HG02642 (cell line): ENCODE results near the gene SUPT5H.

Source experiments
- ATAC-seq: cut with Tn5 transposase; IDR thresholded peaks from one replicate; pipeline ENCODE4 v1.9.1; 2021; ENCODE audit warnings: mild to moderate bottlenecking; ENCODE audit not compliant: unreplicated experiment, poor library complexity

Gene SUPT5H

GRCh38 chr19:39408392-39409207, 36.8 kb upstream of the SUPT5H start:
- ATAC-seq, result no peak

- no peak for ATAC-seq
Observed at GRCh38 chr19:39409208-39410016, 36.0 kb upstream of the SUPT5H start.

- ATAC-seq, result no peak
Observed at GRCh38 chr19:39410017-39410830, 35.2 kb upstream of the SUPT5H start.

GRCh38 chr19:39410831-39411080, 34.6 kb upstream of the SUPT5H start:
- ATAC-seq, result no peak

GRCh38 chr19:39411081-39411831, 34.1 kb upstream of the SUPT5H start:
- no peak for ATAC-seq

- ATAC-seq, result peak; percentile 21
Observed at GRCh38 chr19:39411832-39412099, 33.6 kb upstream of the SUPT5H start.

- peak; percentile 63 for ATAC-seq
Observed at GRCh38 chr19:39412100-39412866, 33.1 kb upstream of the SUPT5H start, which contains the start of gene PLEKHG2. Gene PLEKHG2 (plus strand): TSS chr19:39412669. CDS start chr19:39414087, 1,418 bp downstream.

GRCh38 chr19:39412867-39413271, 32.5 kb upstream of the SUPT5H start:
- no peak for ATAC-seq

- ATAC-seq, result no peak
Observed at GRCh38 chr19:39413272-39413910, 32.0 kb upstream of the SUPT5H start.

- no peak for ATAC-seq
Observed at GRCh38 chr19:39413911-39414608, 31.3 kb upstream of the SUPT5H start.

- ATAC-seq, result no peak
Observed at GRCh38 chr19:39415111-39416046, 30.0 kb upstream of the SUPT5H start.

GRCh38 chr19:39416152-39417120, 28.9 kb upstream of the SUPT5H start:
- ATAC-seq, result no peak

- ATAC-seq, result no peak
Observed at GRCh38 chr19:39417463-39418181, 27.8 kb upstream of the SUPT5H start.

GRCh38 chr19:39419003-39419402, 26.4 kb upstream of the SUPT5H start:
- ATAC-seq, result no peak

- ATAC-seq, result no peak
Observed at GRCh38 chr19:39420769-39421168, 24.6 kb upstream of the SUPT5H start.

- ATAC-seq, result no peak
Observed at GRCh38 chr19:39422020-39422419, 23.4 kb upstream of the SUPT5H start.
